Inflammatory macrophage treated with lipopolysaccharide for 4 hours (primary cell): ENCODE results near the gene DENND11.

Source experiments
- DNase-seq: peaks from one replicate; pipeline ENCODE4 v3.0.0-alpha.2; 2020

The DENND11 gene

GRCh38 chr7:141676618-141677017 lies 25.3 kb downstream of the DENND11 start:
- DNase-seq: peak; percentile 46

GRCh38 chr7:141675436-141676215 lies 26.3 kb downstream of the DENND11 start:
- peak; percentile 89 for DNase-seq

- peak; percentile 50 for DNase-seq
These were observed 27.3 kb downstream of the DENND11 start for GRCh38 chr7:141674702-141675101.

GRCh38 chr7:141674171-141674671 lies 27.7 kb downstream of the DENND11 start:
- peak; percentile 85 for DNase-seq

GRCh38 chr7:141673346-141673745 lies 28.6 kb downstream of the DENND11 start:
- peak; percentile 36 for DNase-seq

GRCh38 chr7:141671705-141672496 lies 30.1 kb downstream of the DENND11 start:
- peak; percentile 93 for DNase-seq

GRCh38 chr7:141668853-141669252 lies 33.1 kb downstream of the DENND11 start:
- DNase-seq: no peak

- DNase-seq: no peak
These were observed 35.9 kb downstream of the DENND11 start for GRCh38 chr7:141666071-141666470.

- no peak for DNase-seq
These were observed 36.5 kb downstream of the DENND11 start for GRCh38 chr7:141665208-141666035.

GRCh38 chr7:141664450-141664849 lies 37.5 kb downstream of the DENND11 start:
- DNase-seq: no peak

- DNase-seq: peak; percentile 20
These were observed 38.7 kb downstream of the DENND11 start for GRCh38 chr7:141663081-141663849.

GRCh38 chr7:141660259-141660658 lies 41.7 kb downstream of the DENND11 start:
- peak; percentile 89 for DNase-seq

GRCh38 chr7:141659501-141659900 lies 42.5 kb downstream of the DENND11 start:
- DNase-seq: no peak

GRCh38 chr7:141654551-141654950 lies 47.4 kb downstream of the DENND11 start:
- peak; percentile 82 for DNase-seq

- no peak for DNase-seq
These were observed 49.3 kb downstream of the DENND11 start for GRCh38 chr7:141652691-141653090.
